Measurements from ENCODE around the gene IFT122.

GRCh38 chr3:129501630-129502029 is 61.6 kb downstream of the IFT122 start:
- TF ChIP-seq ETS1 (IDR thresholded peaks at IDR 0.05) = no peak
- TF ChIP-seq CTCF (conservative IDR thresholded peaks at IDR 0.05; ENCODE audit: low read depth in 2 of 2) = no peak
- TF ChIP-seq POLR2AphosphoS5 (IDR thresholded peaks at IDR 0.05; ENCODE audit: low read depth) = no peak
- TF ChIP-seq JUNB (IDR thresholded peaks at IDR 0.05; ENCODE audit: unreplicated experiment) = no peak
- TF ChIP-seq EZH2phosphoT487 (IDR thresholded peaks at IDR 0.05; ENCODE audit: unreplicated experiment) = no peak
- no peak for TF ChIP-seq REST (IDR thresholded peaks at IDR 0.05; ENCODE audit: unreplicated experiment)
- no peak for TF ChIP-seq CREB1 (CRISPR knock-in tag; IDR thresholded peaks at IDR 0.05; ENCODE audit: low read depth)
- TF ChIP-seq ZNF331 (CRISPR knock-in tag; IDR thresholded peaks at IDR 0.05; ENCODE audit: low read depth) = no peak
- no peak for TF ChIP-seq EZH2 (IDR thresholded peaks at IDR 0.05; ENCODE audit: low read depth, unreplicated experiment)
- no peak for TF ChIP-seq NANOG (IDR thresholded peaks at IDR 0.05; ENCODE audit: borderline replicate concordance)
- TF ChIP-seq ZNF114 (CRISPR knock-in tag; IDR thresholded peaks at IDR 0.05) = no peak
- no peak for TF ChIP-seq STAT1 (IDR thresholded peaks at IDR 0.05; ENCODE audit: unreplicated experiment)
- TF ChIP-seq ZNF462 (CRISPR knock-in tag; IDR thresholded peaks at IDR 0.05) = no peak
